HG03064 (cell line): ENCODE measurements around the gene RAF1.
"Not testable (repeated sequence)": the region's sequence is repeated elsewhere in the genome, so short reads cannot be mapped to it uniquely, and the experiment has no call there.

Source experiments
- ATAC-seq: cut with Tn5 transposase; IDR thresholded peaks from one replicate; pipeline ENCODE4 v1.9.1; 2021; ENCODE audit warnings: low read depth; ENCODE audit not compliant: unreplicated experiment

RAF1 gene

GRCh38 chr3:12663936-12664908 is at the start of gene RAF1:
RAF1 (minus strand) TSS chr3:12664117; CDS start chr3:12618721, 45,396 bp downstream.
- ATAC-seq: peak; percentile 89

GRCh38 chr3:12710062-12710461 is 46.1 kb upstream of the RAF1 start:
- ATAC-seq: no peak

GRCh38 chr3:12709334-12709733 is 45.4 kb upstream of the RAF1 start:
- ATAC-seq: no peak

DNA sequence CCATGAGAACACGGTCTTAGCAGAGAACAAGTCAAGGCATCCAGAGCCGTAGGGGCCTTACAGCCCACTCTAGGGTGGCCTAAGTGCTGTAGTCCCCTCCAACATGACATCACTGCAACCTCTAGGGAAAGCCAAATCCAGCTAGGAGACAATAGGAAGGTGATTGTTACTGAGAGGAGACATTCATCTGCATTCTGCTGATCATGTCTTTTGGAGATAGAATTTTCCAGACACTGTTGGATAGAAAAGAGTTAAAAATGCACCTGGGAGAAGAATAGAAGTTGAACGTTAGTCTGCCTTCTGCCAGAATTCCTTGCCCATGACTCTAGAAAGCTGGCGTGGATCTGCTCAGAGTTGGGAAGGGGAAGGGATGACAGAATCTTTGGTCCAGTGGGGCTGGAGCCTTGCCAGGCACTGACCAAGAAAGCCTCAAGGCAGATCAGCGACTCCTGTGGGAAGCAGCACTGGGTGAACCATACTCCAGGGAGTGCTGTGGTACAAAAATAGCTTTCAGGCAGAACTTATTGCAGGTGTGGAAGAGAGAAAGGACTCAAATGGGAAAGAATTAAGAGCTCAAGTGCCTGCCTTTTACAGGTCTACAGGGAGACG is 44.8 kb upstream of the RAF1 start:
- no peak for ATAC-seq

DNA sequence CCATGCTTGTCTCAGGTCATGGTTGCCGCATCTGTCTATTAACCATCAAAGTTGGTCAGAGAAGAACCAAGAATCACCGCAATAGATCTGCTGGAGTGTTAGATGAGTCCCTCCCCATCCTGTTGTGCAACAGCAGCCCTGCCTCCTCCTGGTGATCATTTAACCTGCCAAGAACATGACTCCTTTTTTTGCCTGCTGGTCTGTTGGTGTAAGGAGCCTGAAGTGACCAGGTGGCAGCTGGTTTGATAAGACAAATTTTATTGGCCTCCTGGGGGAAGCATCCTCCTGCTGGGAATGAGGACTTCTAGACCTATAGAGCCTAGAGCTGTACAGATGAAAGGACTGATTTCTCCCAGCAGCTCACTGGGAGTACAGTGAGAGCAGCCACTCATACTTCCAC is 43.5 kb upstream of the RAF1 start:
- no peak for ATAC-seq

DNA sequence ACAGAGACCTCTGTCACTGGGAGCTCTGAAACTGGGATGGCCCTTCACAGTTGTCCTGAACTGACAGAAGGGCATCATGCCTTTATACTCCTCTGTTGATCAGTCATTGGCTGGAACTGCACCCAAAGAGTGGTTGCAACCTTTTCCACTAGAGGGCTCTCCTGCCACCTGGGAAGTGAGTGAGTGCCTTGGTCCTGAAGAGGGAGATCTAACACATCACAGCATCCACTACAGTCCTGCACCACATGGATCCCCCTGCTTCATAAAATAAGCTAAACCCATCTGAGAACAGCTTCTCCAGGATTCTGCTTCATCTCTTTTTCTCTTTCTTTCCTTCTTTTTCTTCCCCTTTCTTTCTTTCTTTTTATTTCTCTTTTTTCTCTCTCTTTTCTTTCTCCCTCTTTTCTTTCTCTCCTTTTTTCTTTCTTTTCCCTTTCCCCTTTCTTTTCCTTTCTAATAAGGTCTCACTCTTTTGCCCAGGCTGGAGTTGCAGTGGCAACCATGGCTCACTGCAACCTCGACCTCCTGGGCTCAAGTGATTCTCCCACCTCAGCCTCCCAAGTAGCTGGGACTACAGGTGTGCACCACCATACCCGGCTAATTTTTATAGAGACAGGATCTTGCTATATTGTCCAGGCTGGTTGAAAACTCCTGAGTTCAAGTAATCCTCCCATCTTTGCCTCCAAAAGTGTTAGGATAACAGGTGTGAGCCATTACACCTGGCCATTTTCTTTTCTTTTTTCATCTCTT is 42.8 kb upstream of the RAF1 start:
- no peak for ATAC-seq

- no peak for ATAC-seq
Measured at GRCh38 chr3:12705981-12706380, 42.1 kb upstream of the RAF1 start.

DNA sequence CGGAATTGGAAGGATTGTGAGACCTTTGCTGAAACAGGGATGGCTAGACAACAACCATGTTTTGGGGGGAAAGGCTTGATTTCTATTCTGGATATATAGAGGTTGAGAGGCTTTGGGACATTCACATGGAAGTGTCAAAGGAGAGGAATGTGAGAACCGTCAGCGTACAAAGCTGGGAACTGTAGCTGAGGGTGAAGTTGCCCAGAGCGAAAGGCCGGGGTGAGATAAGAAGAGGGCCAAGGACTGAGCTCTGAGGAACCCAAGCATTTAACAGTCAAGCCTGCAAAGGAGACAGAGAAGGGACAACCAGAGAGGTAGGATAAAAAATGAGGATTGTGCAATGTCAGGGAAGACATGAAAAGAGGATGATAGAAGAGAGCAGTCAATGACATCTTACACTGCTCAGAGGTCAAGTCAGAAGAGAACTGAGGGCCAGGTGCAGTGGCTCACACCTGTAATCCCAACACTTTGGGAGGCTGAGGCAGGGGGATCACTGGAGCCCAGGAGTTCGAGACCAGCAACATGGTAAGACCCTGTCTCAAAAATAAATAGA is 41.5 kb upstream of the RAF1 start:
- no peak for ATAC-seq

DNA sequence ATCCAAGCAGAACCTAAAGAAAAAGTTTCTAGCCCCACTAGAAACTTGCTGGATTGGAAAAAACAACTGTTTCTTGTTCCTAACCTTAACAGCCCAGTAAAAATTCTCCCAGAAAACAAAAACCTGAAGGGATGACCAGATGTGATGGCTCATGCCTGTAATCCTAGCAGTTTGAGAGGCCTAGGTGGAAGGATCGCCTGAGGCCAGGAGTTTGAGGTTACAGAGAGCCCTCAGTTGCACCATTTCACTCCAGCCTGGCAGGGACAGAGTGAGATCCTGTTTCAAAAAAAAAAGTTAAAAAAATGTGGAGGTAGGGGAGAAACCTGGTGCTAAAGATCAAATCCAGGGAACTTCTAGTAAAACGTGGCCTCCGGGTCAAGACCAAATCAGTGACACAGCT is 38.6 kb upstream of the RAF1 start:
- no peak for ATAC-seq

DNA sequence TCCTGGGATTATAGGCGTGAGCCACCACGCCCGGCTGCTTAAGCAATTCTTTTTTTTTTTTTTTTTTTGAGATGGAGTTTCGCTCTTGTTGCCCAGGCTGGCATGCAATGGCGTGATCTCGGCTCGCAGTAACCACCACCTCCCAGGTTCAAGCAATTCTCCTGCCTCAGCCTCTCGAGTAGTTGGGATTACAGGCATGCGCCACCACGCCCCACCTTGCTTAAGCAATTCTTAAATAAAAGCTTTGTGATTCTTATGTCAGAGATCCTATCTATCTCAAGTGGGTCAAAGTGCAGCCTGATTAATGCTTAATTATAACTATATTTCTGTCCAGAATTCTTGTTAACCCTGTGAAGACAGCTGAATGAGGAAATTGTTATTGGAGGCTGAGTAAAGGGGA is 37.7 kb upstream of the RAF1 start:
- not testable (repeated sequence) for ATAC-seq

DNA sequence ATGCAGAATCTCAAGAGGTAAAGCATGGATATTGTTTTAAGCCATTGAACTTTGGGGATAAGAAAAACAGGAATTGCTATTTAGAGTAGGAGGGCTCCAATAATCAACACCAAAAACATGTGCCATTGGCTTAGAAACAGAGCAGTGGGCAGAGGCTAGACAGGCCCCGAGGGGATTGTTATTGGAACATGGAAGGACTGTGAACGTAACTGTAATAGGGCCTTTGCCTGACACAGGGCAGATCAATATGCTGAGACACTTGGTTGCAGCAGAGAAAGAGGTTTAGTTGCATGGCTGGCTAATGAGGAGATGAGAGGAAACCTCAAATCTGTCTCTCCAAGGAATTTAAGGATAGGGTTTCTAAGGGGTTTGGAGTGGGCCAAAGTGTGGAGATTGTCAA is 36.9 kb upstream of the RAF1 start:
- no peak for ATAC-seq

DNA sequence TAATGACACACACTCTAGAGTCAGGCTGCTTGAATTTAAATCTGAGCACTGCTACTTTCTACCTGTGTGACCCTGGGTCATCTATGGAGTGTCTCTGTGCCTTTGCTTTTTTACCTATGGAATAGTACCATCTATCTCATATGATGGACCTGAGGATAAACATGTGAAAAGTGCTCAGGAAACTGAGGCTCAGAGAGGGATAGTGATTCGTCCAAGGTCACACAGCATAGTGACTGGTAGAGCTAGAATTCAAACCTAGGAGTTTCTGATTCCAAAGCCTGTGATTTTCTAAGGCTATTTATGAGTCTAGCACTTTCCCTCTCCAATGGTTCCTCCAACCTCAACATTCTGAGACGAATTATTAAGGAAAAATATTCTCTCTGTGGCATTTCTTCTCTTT is 32.0 kb upstream of the RAF1 start:
- no peak for ATAC-seq

DNA sequence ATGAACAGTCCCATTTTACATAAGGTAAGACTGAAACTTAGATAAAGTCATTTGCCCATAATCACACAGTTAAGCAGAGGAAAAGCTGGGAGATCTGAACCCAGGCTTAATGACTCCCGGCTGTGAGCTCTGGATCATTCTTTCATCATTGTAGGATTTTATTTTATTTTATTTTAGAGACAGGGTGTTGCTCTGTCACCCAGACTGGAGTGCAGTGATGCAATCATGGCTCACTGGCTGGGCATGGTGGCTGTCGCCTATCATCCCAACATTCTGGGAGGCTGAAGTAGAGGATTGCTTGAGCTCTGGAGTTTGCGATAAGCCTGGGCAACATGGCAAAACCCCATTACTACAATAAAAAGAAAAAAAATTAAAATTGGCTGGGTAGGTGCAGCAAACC is 31.2 kb upstream of the RAF1 start:
- no peak for ATAC-seq

DNA sequence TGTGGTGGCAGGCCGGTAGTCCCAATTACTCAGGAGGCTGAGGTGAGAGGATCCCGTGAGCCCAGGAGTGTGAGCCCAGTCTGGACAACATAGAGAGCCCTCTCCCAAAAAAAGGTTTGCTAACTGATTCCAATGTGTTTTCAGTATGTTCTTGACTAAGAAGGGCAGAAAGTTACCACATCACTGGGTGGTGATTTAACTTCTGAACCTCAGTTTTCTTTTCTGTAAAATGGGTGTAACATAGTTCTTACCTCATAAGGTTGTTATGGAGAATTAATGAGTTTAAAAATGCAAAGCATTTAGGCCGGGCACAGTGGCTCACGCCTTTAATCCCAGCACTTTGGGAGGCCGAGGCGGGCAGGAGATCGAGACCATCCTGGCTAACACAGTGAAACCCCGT is 28.5 kb upstream of the RAF1 start:
- ATAC-seq: no peak

GRCh38 chr3:12689997-12690711 is 26.2 kb upstream of the RAF1 start:
- ATAC-seq: no peak

DNA sequence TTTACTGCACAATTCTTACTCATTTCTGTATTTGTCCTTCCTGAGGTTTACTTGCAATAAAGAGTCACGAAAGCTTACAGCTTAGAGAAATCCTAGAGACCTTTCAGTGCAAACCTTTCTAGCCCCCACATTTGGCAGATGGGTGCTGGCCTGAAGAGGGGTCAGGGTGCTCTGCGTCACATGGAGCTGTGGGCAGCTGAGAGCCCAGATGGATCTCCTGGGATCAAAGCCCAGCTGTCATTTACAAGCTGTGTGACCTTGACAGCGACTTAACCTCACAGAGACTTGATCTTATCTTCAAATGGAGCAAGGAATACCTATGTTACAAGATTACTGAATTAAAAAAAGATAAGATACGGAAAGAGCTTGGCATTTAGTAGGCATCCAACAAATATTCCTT is 24.0 kb upstream of the RAF1 start:
- no peak for ATAC-seq

GRCh38 chr3:12686096-12686495 is 22.2 kb upstream of the RAF1 start:
- no peak for ATAC-seq

DNA sequence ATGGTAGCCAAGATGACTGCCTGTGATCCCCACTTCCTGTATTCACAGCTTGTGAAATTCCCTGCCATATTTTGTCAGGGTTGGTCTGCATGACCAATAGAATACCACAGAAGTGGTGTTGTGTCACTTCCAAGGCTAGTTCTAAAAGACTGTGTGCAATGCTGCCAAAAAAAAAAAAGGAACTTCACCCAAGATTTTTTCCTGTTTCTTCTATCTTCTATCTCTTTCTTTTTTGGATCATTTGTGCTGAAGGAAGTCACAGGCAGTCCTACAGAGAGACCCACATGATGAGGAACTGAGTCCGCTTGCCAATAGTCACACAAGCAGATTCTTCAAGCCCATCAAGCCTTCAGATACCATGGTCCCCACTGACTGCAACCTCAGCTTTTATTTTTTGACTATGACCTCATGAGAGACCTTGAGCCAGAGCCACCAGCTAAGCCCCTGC is 18.1 kb upstream of the RAF1 start:
- ATAC-seq: no peak

- no peak for ATAC-seq
Measured at GRCh38 chr3:12681089-12681942, 17.4 kb upstream of the RAF1 start.
